H9 (cell line): Measurements from ENCODE around the gene SP6. TPM values are rescaled to one million over a fixed set of nuclear protein-coding genes. Genes with fewer than 3 reads are reported as not detected.

Experiments
- DNase-seq: peaks from one replicate; pipeline ENCODE4 v3.0.0-alpha.2; 2017
- H2AFZ ChIP-seq: one replicate; pipeline ENCODE4 v1.6.1; 2013; ENCODE audit warnings: mild to moderate bottlenecking, low read length, control low read depth, moderate library complexity
- H2AK5ac ChIP-seq: 2 replicates; pipeline ENCODE4 v1.6.1; 2013; ENCODE audit warnings: low read length, control low read depth, mixed read lengths; ENCODE audit not compliant: insufficient read length
- H2BK120ac ChIP-seq: one replicate; pipeline ENCODE4 v1.6.1; 2013; ENCODE audit warnings: low read depth, mild to moderate bottlenecking, low read length, control low read depth, inconsistent platforms; ENCODE audit not compliant: poor library complexity, severe bottlenecking
- H2BK12ac ChIP-seq: 2 replicates; pipeline ENCODE4 v1.6.1; 2013; ENCODE audit warnings: low read length, control low read depth, mixed read lengths, low read depth; ENCODE audit not compliant: insufficient read length
- H2BK15ac ChIP-seq: 2 replicates; pipeline ENCODE4 v1.6.1; 2013; ENCODE audit warnings: low read depth, low read length, control low read depth
- H2BK20ac ChIP-seq: one replicate; pipeline ENCODE4 v1.6.1; 2013; ENCODE audit warnings: low read depth, mild to moderate bottlenecking, low read length, control low read depth, inconsistent platforms; ENCODE audit not compliant: poor library complexity, severe bottlenecking
- H2BK5ac ChIP-seq: 2 replicates; pipeline ENCODE4 v1.6.1; 2013; ENCODE audit warnings: low read length, control low read depth, mixed read lengths; ENCODE audit not compliant: insufficient read length
- H3K14ac ChIP-seq: 2 replicates; pipeline ENCODE4 v1.6.1; 2013; ENCODE audit warnings: low read length, control low read depth; ENCODE audit not compliant: insufficient read depth
- H3K18ac ChIP-seq: 2 replicates; pipeline ENCODE4 v1.6.1; 2013; ENCODE audit warnings: low read depth, mild to moderate bottlenecking, mixed read lengths, low read length, control low read depth; ENCODE audit not compliant: insufficient read length
- H3K23ac ChIP-seq: 2 replicates; pipeline ENCODE4 v1.6.1; 2013; ENCODE audit warnings: low read length, control low read depth, mixed read lengths, low read depth; ENCODE audit not compliant: insufficient read length
- H3K23me2 ChIP-seq: 2 replicates; pipeline ENCODE4 v1.6.1; 2013; ENCODE audit warnings: low read depth, mild to moderate bottlenecking, mixed read lengths, low read length, control low read depth; ENCODE audit not compliant: insufficient read length, poor library complexity, severe bottlenecking
- H3K27ac ChIP-seq: 2 replicates; pipeline ENCODE4 v1.5.1; 2013; ENCODE audit warnings: low read length, control low read depth, mixed read lengths, low read depth; ENCODE audit not compliant: insufficient read length
- H3K27me3 ChIP-seq: 2 replicates; pipeline ENCODE4 v1.6.1; 2013; ENCODE audit warnings: low read length, control low read depth, inconsistent platforms; ENCODE audit not compliant: insufficient read depth
- H3K4ac ChIP-seq: 2 replicates; pipeline ENCODE4 v1.6.1; 2013; ENCODE audit warnings: low read depth, mild to moderate bottlenecking, control low read depth, inconsistent platforms, low read length, moderate library complexity
- H3K4me1 ChIP-seq: 2 replicates; pipeline ENCODE4 v1.6.1; 2013; ENCODE audit warnings: low read length, control low read depth, inconsistent platforms; ENCODE audit not compliant: insufficient read depth
- H3K4me2 ChIP-seq: 2 replicates; pipeline ENCODE4 v1.6.1; 2013; ENCODE audit warnings: low read length, control low read depth, mixed read lengths; ENCODE audit not compliant: insufficient read length, insufficient read depth
- H3K56ac ChIP-seq: 2 replicates; pipeline ENCODE4 v1.6.1; 2013; ENCODE audit warnings: low read depth, mild to moderate bottlenecking, mixed read lengths, low read length, control low read depth; ENCODE audit not compliant: insufficient read length
- H3K79me1 ChIP-seq: 2 replicates; pipeline ENCODE4 v1.6.1; 2013; ENCODE audit warnings: low read depth, mild to moderate bottlenecking, moderate library complexity, low read length, control low read depth, inconsistent platforms; ENCODE audit not compliant: insufficient read depth, poor library complexity, severe bottlenecking
- H3K79me2 ChIP-seq: 2 replicates; pipeline ENCODE4 v1.6.1; 2013; ENCODE audit warnings: low read length, control low read depth, inconsistent platforms; ENCODE audit not compliant: insufficient read depth
- H3K9ac ChIP-seq: 2 replicates; pipeline ENCODE4 v1.6.1; 2013; ENCODE audit warnings: low read length, control low read depth, mixed read lengths; ENCODE audit not compliant: insufficient read length; ENCODE audit errors: extremely low read depth
- H3K9me3 ChIP-seq: one replicate; pipeline ENCODE4 v1.6.1; 2013; ENCODE audit warnings: low read depth, low read length, inconsistent platforms; ENCODE audit not compliant: control insufficient read depth
- H3T11ph ChIP-seq: one replicate; pipeline ENCODE4 v1.6.1; 2013; ENCODE audit warnings: mild to moderate bottlenecking, low read length, control low read depth, inconsistent platforms
- H4K20me1 ChIP-seq: one replicate; pipeline ENCODE4 v1.6.1; 2013; ENCODE audit not compliant: control insufficient read depth, insufficient read length, insufficient read depth
- H4K5ac ChIP-seq: 2 replicates; pipeline ENCODE4 v1.6.1; 2013; ENCODE audit warnings: low read depth, mild to moderate bottlenecking, mixed read lengths, low read length, control low read depth; ENCODE audit not compliant: insufficient read length
- H4K8ac ChIP-seq: replicated peaks from 2 replicates; pipeline ENCODE4 v1.6.1; 2013; ENCODE audit warnings: low read length, control low read depth, mixed read lengths, low read depth; ENCODE audit not compliant: insufficient read length
- H4K91ac ChIP-seq: 2 replicates; pipeline ENCODE4 v1.6.1; 2013; ENCODE audit warnings: low read depth, mild to moderate bottlenecking, moderate library complexity, mixed read lengths, low read length, control low read depth; ENCODE audit not compliant: insufficient read length
- H3K27ac Mint-ChIP-seq, 3 experiments: 2 replicates in 2 of 3; 3 replicates in 1 of 3; pipeline ENCODE4 v1.8.0; 2020 to 2021; ENCODE audit warnings: mixed read lengths in 3 of 3, mild to moderate bottlenecking in 1 of 3, moderate library complexity in 1 of 3
- H3K27me3 Mint-ChIP-seq: 2 replicates; pipeline ENCODE4 v1.8.0; 2021; ENCODE audit warnings: low read depth, mild to moderate bottlenecking, moderate library complexity, mixed read lengths
- H3K36me3 Mint-ChIP-seq, 3 experiments: 2 replicates in 2 of 3; 3 replicates in 1 of 3; pipeline ENCODE4 v1.8.0; 2020 to 2021; ENCODE audit warnings: low read depth in 3 of 3, mixed read lengths in 3 of 3; ENCODE audit not compliant: insufficient read depth in 1 of 3
- H3K4me1 Mint-ChIP-seq, 2 experiments: 2 replicates each; pipeline ENCODE4 v1.8.0; 2020; ENCODE audit warnings: mixed read lengths in 2 of 2
- H3K4me3 Mint-ChIP-seq, 2 experiments: 2 replicates in 1 of 2; 3 replicates in 1 of 2; pipeline ENCODE4 v1.8.0; 2020 to 2021; ENCODE audit warnings: mild to moderate bottlenecking in 2 of 2, mixed read lengths in 2 of 2, moderate library complexity in 1 of 2
- H3K9me3 Mint-ChIP-seq, 2 experiments: 2 replicates in 1 of 2; 3 replicates in 1 of 2; pipeline ENCODE4 v1.8.0; 2020; ENCODE audit warnings: mild to moderate bottlenecking in 2 of 2, mixed read lengths in 2 of 2, moderate library complexity in 1 of 2
- total RNA-seq: library from RNA; stranded (reverse); gene quantifications from 2 replicates; pipeline ENCODE4 v1.2.1, GENCODE V29; 2021
- TF ChIP-seq, protein P1 (sequence below): fragments of 200-600 bp; sonication (generic); conservative IDR thresholded peaks from 3 replicates; pipeline ENCODE4 v1.8.0; 2021; ENCODE audit warnings: antibody characterized with exemption, mild to moderate bottlenecking

SP6 gene
- total RNA-seq, 1 experiment from 2014 or later = 0.90 TPM

DNA sequence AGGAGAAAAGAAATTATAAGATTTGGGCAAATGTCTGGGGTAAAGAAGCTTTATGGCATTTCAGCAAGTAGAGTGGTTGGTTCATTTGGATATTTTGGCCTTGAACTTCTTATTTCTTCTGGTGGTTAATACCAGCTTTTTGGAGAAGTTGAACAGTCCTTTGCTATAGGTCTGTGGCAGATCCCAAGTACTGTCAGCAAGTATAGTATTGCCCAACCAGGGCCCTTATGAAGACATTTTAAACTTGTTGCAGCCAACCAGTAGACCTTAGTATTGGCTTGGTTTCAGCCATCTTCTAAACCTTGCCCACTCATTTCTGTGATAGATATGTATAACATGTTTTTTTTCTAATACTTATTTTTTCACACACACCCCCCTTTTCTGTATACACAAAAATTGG is 47.3 kb upstream of the SP6 start:
- Histone ChIP-seq H3K27me3 (no peaks in the 10 kb centered on the region), H3T11ph (no peak overlapping the region), H3K9me3 (no peaks in the 10 kb centered on the region), H3K4me2 (no peak overlapping the region), H2BK15ac (no peak overlapping the region), H2BK5ac (no peak overlapping the region), H4K5ac (no peak overlapping the region), H4K8ac (no peak overlapping the region), H2AFZ (no peak overlapping the region), H3K18ac (no peak overlapping the region), H3K14ac (no peak overlapping the region), H3K79me2 (no peaks in the 10 kb centered on the region), H2AK5ac (no peak overlapping the region), H3K27ac (no peak overlapping the region), H3K4ac (no peak overlapping the region), H2BK120ac (no peak overlapping the region), H4K20me1 (no peaks in the 10 kb centered on the region), H2BK12ac (no peak overlapping the region), H2BK20ac (no peak overlapping the region), H3K23ac (no peak overlapping the region), H3K9ac (no peak overlapping the region), H3K4me1 (peaks cover 6% of the 10 kb centered on the region; the same call in 1 of the 2 replicates), H4K91ac (no peak overlapping the region), H3K79me1 (no peaks in the 10 kb centered on the region), H3K56ac (no peak overlapping the region), H3K23me2 (peaks cover 5% of the 10 kb centered on the region)
- H3K4me3 Mint-ChIP-seq = no peak overlapping the region
- no peak overlapping the region for H3K27ac Mint-ChIP-seq
- H3K36me3 Mint-ChIP-seq = peaks cover 0 to 7% (median 7%) of the 10 kb centered on the region in 3 experiments; a peak in 5 of 7 replicates
- DNase-seq = no peak
- no peaks in the 10 kb centered on the region for H3K27me3 Mint-ChIP-seq
- H3K9me3 Mint-ChIP-seq = no peaks in the 10 kb centered on the region
- H3K4me1 Mint-ChIP-seq = peaks cover 52 to 55% of the 10 kb centered on the region in 2 experiments
- TF ChIP-seq, protein P1, sequence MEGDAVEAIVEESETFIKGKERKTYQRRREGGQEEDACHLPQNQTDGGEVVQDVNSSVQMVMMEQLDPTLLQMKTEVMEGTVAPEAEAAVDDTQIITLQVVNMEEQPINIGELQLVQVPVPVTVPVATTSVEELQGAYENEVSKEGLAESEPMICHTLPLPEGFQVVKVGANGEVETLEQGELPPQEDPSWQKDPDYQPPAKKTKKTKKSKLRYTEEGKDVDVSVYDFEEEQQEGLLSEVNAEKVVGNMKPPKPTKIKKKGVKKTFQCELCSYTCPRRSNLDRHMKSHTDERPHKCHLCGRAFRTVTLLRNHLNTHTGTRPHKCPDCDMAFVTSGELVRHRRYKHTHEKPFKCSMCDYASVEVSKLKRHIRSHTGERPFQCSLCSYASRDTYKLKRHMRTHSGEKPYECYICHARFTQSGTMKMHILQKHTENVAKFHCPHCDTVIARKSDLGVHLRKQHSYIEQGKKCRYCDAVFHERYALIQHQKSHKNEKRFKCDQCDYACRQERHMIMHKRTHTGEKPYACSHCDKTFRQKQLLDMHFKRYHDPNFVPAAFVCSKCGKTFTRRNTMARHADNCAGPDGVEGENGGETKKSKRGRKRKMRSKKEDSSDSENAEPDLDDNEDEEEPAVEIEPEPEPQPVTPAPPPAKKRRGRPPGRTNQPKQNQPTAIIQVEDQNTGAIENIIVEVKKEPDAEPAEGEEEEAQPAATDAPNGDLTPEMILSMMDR = no peak
